Fibroblast of skin of abdomen (primary cell): ENCODE results near the gene CTAGE4.
"Not testable (repeated sequence)": the region's sequence is repeated elsewhere in the genome, so short reads cannot be mapped to it uniquely, and the experiment has no call there.

Source experiments
- DNase-seq: peaks from one replicate; pipeline ENCODE4 v3.0.0-alpha.2; 2013

The CTAGE4 gene

GRCh38 chr7:144218581-144218980, 35.3 kb downstream of the CTAGE4 start:
- not testable (repeated sequence) for DNase-seq

- not testable (repeated sequence) for DNase-seq
Observed at GRCh38 chr7:144219149-144219548, 35.9 kb downstream of the CTAGE4 start.

DNA sequence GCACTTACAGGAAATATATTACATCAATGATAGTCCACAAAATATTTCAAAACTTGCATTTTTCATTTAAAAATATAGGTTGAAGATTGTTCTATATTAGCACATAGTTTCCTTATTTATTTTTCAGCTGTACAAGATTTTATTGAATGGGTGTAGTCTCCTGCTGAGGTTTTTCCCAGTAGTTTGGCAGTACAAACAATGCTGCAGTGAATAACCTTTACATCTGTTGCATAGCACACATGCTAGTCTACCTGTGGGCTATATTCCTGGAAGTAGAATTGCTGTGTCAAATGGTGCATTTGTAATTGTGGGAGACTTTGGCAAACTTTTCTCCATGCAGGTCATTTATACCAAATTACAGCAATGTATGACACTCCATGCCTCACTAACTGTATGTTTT, 37.3 kb downstream of the CTAGE4 start:
- DNase-seq: not testable (repeated sequence)

- not testable (repeated sequence) for DNase-seq
Observed at GRCh38 chr7:144223675-144224074, 40.4 kb downstream of the CTAGE4 start.

- DNase-seq: not testable (repeated sequence)
Observed at GRCh38 chr7:144226866-144227265, 43.6 kb downstream of the CTAGE4 start.

GRCh38 chr7:144228810-144229209, 45.5 kb downstream of the CTAGE4 start:
- not testable (repeated sequence) for DNase-seq

GRCh38 chr7:144231027-144231426, 47.8 kb downstream of the CTAGE4 start:
- not testable (repeated sequence) for DNase-seq

DNA sequence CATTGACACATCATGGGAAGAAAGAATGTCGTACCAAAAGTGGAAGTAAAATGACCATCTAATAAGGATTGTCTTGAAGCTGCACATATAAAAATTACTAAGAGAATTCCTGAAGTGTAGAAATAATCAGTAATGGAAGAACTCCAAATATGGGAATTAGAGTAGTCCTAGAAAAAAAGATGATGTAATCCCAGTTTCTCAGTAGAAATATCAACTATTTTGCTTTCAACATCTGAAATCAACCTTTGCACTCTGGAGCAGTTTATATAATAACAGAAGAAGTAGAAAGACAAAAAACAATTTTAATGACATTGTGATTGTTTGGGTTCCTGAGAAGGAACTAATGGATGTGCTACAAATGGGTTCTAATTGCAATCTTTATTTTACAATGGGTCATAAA, 49.8 kb downstream of the CTAGE4 start:
- not testable (repeated sequence) for DNase-seq
